HG03565 (cell line): ENCODE measurements around the gene PLPP6.

Source experiments
- ATAC-seq: cut with Tn5 transposase; IDR thresholded peaks from one replicate; pipeline ENCODE4 v1.9.1; 2021; ENCODE audit warnings: mild to moderate bottlenecking, moderate library complexity; ENCODE audit not compliant: unreplicated experiment

PLPP6 gene

GRCh38 chr9:4661611-4662010 is 483 bp upstream of the PLPP6 start:
- ATAC-seq: no peak

- ATAC-seq: no peak
These were observed 1.1 kb downstream of the PLPP6 start for GRCh38 chr9:4662989-4663792.

- ATAC-seq: no peak
These were observed 1.9 kb downstream of the PLPP6 start for GRCh38 chr9:4663956-4664355.

GRCh38 chr9:4665357-4665756 is 3.3 kb downstream of the PLPP6 start:
- ATAC-seq: no peak

- ATAC-seq: no peak
These were observed 4.1 kb downstream of the PLPP6 start, which contains the start of gene SPATA6L for GRCh38 chr9:4666042-4666699. SPATA6L (minus strand) TSS chr9:4666480; CDS start chr9:4666250, 230 bp downstream.

- ATAC-seq: no peak
These were observed 5.6 kb downstream of the PLPP6 start for GRCh38 chr9:4667681-4668080.

- no peak for ATAC-seq
These were observed 6.5 kb downstream of the PLPP6 start for GRCh38 chr9:4668604-4669003.

GRCh38 chr9:4669890-4670289 is 7.8 kb downstream of the PLPP6 start:
- ATAC-seq: no peak

- ATAC-seq: no peak
These were observed 8.5 kb downstream of the PLPP6 start for GRCh38 chr9:4670591-4670990.

- ATAC-seq: no peak
These were observed 9.6 kb downstream of the PLPP6 start for GRCh38 chr9:4671737-4672136.

- no peak for ATAC-seq
These were observed 12.7 kb downstream of the PLPP6 start for GRCh38 chr9:4674783-4675182.

- ATAC-seq: no peak
These were observed 15.3 kb downstream of the PLPP6 start for GRCh38 chr9:4677392-4677791.

- no peak for ATAC-seq
These were observed 16.7 kb downstream of the PLPP6 start for GRCh38 chr9:4678679-4679267.

- peak; percentile 93 for ATAC-seq
These were observed 17.4 kb downstream of the PLPP6 start, which contains the start of gene CDC37L1 for GRCh38 chr9:4679268-4680172. CDC37L1 (plus strand) TSS chr9:4679569; CDS start chr9:4679768, 199 bp downstream.

GRCh38 chr9:4680173-4680525 is 18.1 kb downstream of the PLPP6 start:
- ATAC-seq: peak; percentile 1

GRCh38 chr9:4680750-4681149 is 18.7 kb downstream of the PLPP6 start:
- ATAC-seq: no peak

GRCh38 chr9:4684820-4685219 is 22.7 kb downstream of the PLPP6 start:
- no peak for ATAC-seq

GRCh38 chr9:4686112-4686511 is 24.0 kb downstream of the PLPP6 start:
- ATAC-seq: peak; percentile 41

GRCh38 chr9:4686584-4686983 is 24.5 kb downstream of the PLPP6 start:
- no peak for ATAC-seq

- no peak for ATAC-seq
These were observed 26.9 kb downstream of the PLPP6 start for GRCh38 chr9:4689021-4689420.

- peak; percentile 47 for ATAC-seq
These were observed 27.6 kb downstream of the PLPP6 start for GRCh38 chr9:4689687-4690104.
